Activated CD8-positive, alpha-beta T cell treated with anti-CD3 and anti-CD28 coated beads for 36 hours (primary cell): Measurements from ENCODE around the gene NOL12. TPM values are rescaled to one million over a fixed set of nuclear protein-coding genes. Genes with fewer than 3 reads are reported as not detected.

Source experiments
- ATAC-seq: fragments of 200-7000 bp; cut with Tn5 transposase; one replicate; pipeline ENCODE4 v1.10.0; 2021; ENCODE audit warnings: mild to moderate bottlenecking, moderate library complexity
- CTCF ChIA-PET: fragments of 350-600 bp; sonication (Branson Sonifier 250); formaldehyde crosslinking; loops from one replicate; lab custom pipeline; 2021; ENCODE audit warnings: antibody characterized with exemption; lab: Charles Lee
- POLR2A ChIA-PET: fragments of 350-600 bp; sonication (Branson Sonifier 250); formaldehyde crosslinking; loops from one replicate; lab custom pipeline; 2021; ENCODE audit warnings: antibody characterized with exemption; lab: Charles Lee
- DNase-seq: peaks from one replicate; pipeline ENCODE4 v3.0.0-alpha.2; 2020
- H3K27ac Mint-ChIP-seq: one replicate; pipeline ENCODE4 v1.8.0; 2021; ENCODE audit warnings: mild to moderate bottlenecking, mixed read lengths
- H3K27me3 Mint-ChIP-seq: one replicate; pipeline ENCODE4 v1.8.0; 2021; ENCODE audit warnings: mixed read lengths
- H3K36me3 Mint-ChIP-seq: one replicate; pipeline ENCODE4 v1.8.0; 2021; ENCODE audit warnings: low read depth, mixed read lengths
- H3K4me1 Mint-ChIP-seq: one replicate; pipeline ENCODE4 v1.8.0; 2021; ENCODE audit warnings: low read depth, mixed read lengths
- H3K4me3 Mint-ChIP-seq: one replicate; pipeline ENCODE4 v1.8.0; 2021; ENCODE audit warnings: mild to moderate bottlenecking, moderate library complexity, mixed read lengths
- H3K9me3 Mint-ChIP-seq: one replicate; pipeline ENCODE4 v1.8.0; 2021; ENCODE audit warnings: mixed read lengths
- CTCF ChIP-seq: fragments of 200-600 bp; IDR thresholded peaks from one replicate; pipeline ENCODE4 v1.8.0; 2022; ENCODE audit warnings: antibody characterized with exemption, mild to moderate bottlenecking
- intact Hi-C: fragments of 100-400 bp; cut with micrococcal nuclease; formaldehyde crosslinking; loops from one replicate; pipeline ENCODE4 v1.10.0; 2022
- total RNA-seq, 2 experiments: library from RNA; stranded (reverse); gene quantifications; one replicate each; pipeline ENCODE4 v1.2.3, GENCODE V29; 2021

NOL12 gene
- total RNA-seq, 2 experiments from 2014 or later: 36.8 to 38.8 TPM

- no peak for TF ChIP-seq CTCF
- intact Hi-C loops: loop anchor here (5.0 kb wide), 1 partner anchor 37 kb away; the partner anchor contains the start of gene LGALS1
- peaks cover 66% of the 10 kb centered on the region for H3K4me1 Mint-ChIP-seq
- ATAC-seq (peak; percentile 5), DNase-seq (peak; percentile 50)
- peak overlapping the region; percentile 98 for H3K27ac Mint-ChIP-seq
- H3K36me3 Mint-ChIP-seq: peaks cover 36% of the 10 kb centered on the region
- peak overlapping the region; percentile 95 for H3K4me3 Mint-ChIP-seq
- ChIA-PET CTCF (interaction anchor here (0.9 to 68.1 kb wide), 3 partner anchors 15 to 56 kb away, joined by 4 to 1770 read pairs (median 1770); partner anchors contain the start of genes GGA1, LGALS1, NOL12 and PDXP), POLR2A (interaction anchor here (0.7 to 8.4 kb wide), 9 partner anchors 10 to 163 kb away, joined by 3 to 51 read pairs (median 5); partner anchors contain the start of gene PDXP)
- H3K9me3 Mint-ChIP-seq: no peaks in the 10 kb centered on the region
- no peaks in the 10 kb centered on the region for H3K27me3 Mint-ChIP-seq
Observed at GRCh38 chr22:37639771-37640590, 46.2 kb upstream of the NOL12 start.

- no peak for TF ChIP-seq CTCF
- CTCF ChIA-PET: interaction anchor here (0.5 to 68.1 kb wide), 4 partner anchors 16 to 881 kb away, joined by 3 to 1770 read pairs (median 887); partner anchors contain the start of genes GGA1, LGALS1, NOL12 and PDXP
- peak overlapping the region; percentile 98 for H3K27ac Mint-ChIP-seq
- no peak for ATAC-seq
- DNase-seq: no peak
- peaks cover 41% of the 10 kb centered on the region for H3K36me3 Mint-ChIP-seq
- H3K9me3 Mint-ChIP-seq: no peaks in the 10 kb centered on the region
- H3K4me1 Mint-ChIP-seq: peaks cover 57% of the 10 kb centered on the region
- intact Hi-C loops: no loop called here
- peak overlapping the region; percentile 95 for H3K4me3 Mint-ChIP-seq
- no peaks in the 10 kb centered on the region for H3K27me3 Mint-ChIP-seq
- POLR2A ChIA-PET: interaction anchor here (0.9 to 8.4 kb wide), 11 partner anchors 8 to 41 kb away, joined by 3 to 51 read pairs (median 5); partner anchors contain the start of gene PDXP
Observed at GRCh38 chr22:37640591-37641560, 45.3 kb upstream of the NOL12 start.

- intact Hi-C loops: no loop called here
- ChIA-PET CTCF (interaction anchor here (1.7 to 68.1 kb wide), 4 partner anchors 15 to 80 kb away, joined by 3 to 1770 read pairs (median 895); partner anchors contain the start of genes GGA1, LGALS1, NOL12 and PDXP), POLR2A (interaction anchor here (0.8 to 8.4 kb wide), 13 partner anchors 9 to 56 kb away, joined by 3 to 51 read pairs (median 4); partner anchors contain the start of genes NOL12 and PDXP)
- ATAC-seq: no peak
- H3K27me3 Mint-ChIP-seq: no peaks in the 10 kb centered on the region
- no peak for TF ChIP-seq CTCF
- peak overlapping the region; percentile 95 for H3K4me3 Mint-ChIP-seq
- H3K9me3 Mint-ChIP-seq: no peaks in the 10 kb centered on the region
- H3K36me3 Mint-ChIP-seq: peaks cover 42% of the 10 kb centered on the region
- no peak for DNase-seq
- peaks cover 50% of the 10 kb centered on the region for H3K4me1 Mint-ChIP-seq
- H3K27ac Mint-ChIP-seq: peak overlapping the region; percentile 46
Observed at GRCh38 chr22:37641561-37641949, 44.6 kb upstream of the NOL12 start.

GRCh38 chr22:37643225-37643847, 42.8 kb upstream of the NOL12 start:
- ChIA-PET POLR2A (interaction anchor here (0.7 to 8.4 kb wide), 14 partner anchors 8 to 43 kb away, joined by 3 to 51 read pairs (median 10); partner anchors contain the start of genes GGA1, LGALS1, NOL12 and PDXP), CTCF (interaction anchor here (0.8 to 68.1 kb wide), 23 partner anchors 13 to 262 kb away, joined by 3 to 1770 read pairs (median 5); partner anchors contain the start of genes GCAT, GGA1, LGALS1 and MICALL1)
- peak overlapping the region; percentile 79 for H3K27ac Mint-ChIP-seq
- no peaks in the 10 kb centered on the region for H3K9me3 Mint-ChIP-seq
- intact Hi-C loops: no loop called here
- peak; percentile 94 for DNase-seq
- no peaks in the 10 kb centered on the region for H3K27me3 Mint-ChIP-seq
- peak; percentile 75 for ATAC-seq
- TF ChIP-seq CTCF: peak; percentile 86
- no peak overlapping the region for H3K4me3 Mint-ChIP-seq
- H3K4me1 Mint-ChIP-seq: peaks cover 33% of the 10 kb centered on the region
- H3K36me3 Mint-ChIP-seq: peaks cover 49% of the 10 kb centered on the region
